B cell (primary cell): ENCODE results near the gene L3HYPDH.

Experiments
- EZH2 ChIP-seq: IDR thresholded peaks from 2 replicates; pipeline ENCODE4 v1.6.1; 2012; ENCODE audit warnings: borderline replicate concordance, low read depth, mild to moderate bottlenecking, moderate library complexity, low read length; ENCODE audit not compliant: insufficient read depth, poor library complexity, severe bottlenecking
- TF ChIP-seq, protein P1 (sequence below): fragments of 200-600 bp; IDR thresholded peaks from one replicate; pipeline ENCODE4 v1.8.0; 2022; ENCODE audit warnings: antibody characterized with exemption, mild to moderate bottlenecking

DNA sequence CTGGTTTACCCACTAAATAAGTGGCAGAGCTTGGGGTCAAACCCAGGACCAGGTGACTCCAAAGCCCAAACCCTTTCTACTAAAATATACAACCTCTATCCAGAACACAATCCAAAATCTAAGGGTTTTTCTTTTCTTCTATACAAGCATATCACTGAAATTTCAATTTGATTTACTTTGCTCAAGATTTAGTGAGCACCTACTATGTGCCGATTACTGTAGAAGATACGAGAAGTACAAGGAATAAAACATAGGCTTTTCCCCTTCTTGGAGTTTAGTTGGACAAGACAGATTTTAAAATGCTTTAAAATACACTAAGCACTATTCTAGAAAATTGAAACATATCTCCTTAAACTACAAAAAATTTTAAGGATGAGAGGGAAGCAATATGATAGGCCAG, 2.8 kb downstream of the L3HYPDH start:
- TF ChIP-seq, protein P1, sequence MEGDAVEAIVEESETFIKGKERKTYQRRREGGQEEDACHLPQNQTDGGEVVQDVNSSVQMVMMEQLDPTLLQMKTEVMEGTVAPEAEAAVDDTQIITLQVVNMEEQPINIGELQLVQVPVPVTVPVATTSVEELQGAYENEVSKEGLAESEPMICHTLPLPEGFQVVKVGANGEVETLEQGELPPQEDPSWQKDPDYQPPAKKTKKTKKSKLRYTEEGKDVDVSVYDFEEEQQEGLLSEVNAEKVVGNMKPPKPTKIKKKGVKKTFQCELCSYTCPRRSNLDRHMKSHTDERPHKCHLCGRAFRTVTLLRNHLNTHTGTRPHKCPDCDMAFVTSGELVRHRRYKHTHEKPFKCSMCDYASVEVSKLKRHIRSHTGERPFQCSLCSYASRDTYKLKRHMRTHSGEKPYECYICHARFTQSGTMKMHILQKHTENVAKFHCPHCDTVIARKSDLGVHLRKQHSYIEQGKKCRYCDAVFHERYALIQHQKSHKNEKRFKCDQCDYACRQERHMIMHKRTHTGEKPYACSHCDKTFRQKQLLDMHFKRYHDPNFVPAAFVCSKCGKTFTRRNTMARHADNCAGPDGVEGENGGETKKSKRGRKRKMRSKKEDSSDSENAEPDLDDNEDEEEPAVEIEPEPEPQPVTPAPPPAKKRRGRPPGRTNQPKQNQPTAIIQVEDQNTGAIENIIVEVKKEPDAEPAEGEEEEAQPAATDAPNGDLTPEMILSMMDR = no peak
- no peak for TF ChIP-seq EZH2
